H7 (cell line): Measurements from ENCODE around the gene NELFB. TPM values are rescaled to one million over a fixed set of nuclear protein-coding genes. Genes with fewer than 3 reads are reported as not detected.

Source experiments
- DNase-seq: peaks from one replicate; pipeline ENCODE4 v3.0.0; 2012
- H3K27me3 ChIP-seq: 2 replicates; pipeline ENCODE4 v1.6.0; 2011; ENCODE audit warnings: mild to moderate bottlenecking, low read length; ENCODE audit not compliant: control insufficient read depth, insufficient read depth
- H3K36me3 ChIP-seq: replicated peaks from 2 replicates; pipeline ENCODE4 v1.5.1; 2011; ENCODE audit warnings: low read length; ENCODE audit not compliant: control insufficient read depth, insufficient read depth
- H3K4me3 ChIP-seq: 2 replicates; pipeline ENCODE4 v1.5.1; 2011; ENCODE audit warnings: low read depth, mild to moderate bottlenecking, control low read depth, low read length, moderate library complexity; ENCODE audit not compliant: insufficient read depth
- total RNA-seq: library from RNA; depleted of rRNA; stranded (reverse); fragments of >200 nt; shearing (Covaris generic); gene quantifications from 2 replicates; pipeline ENCODE4 v1.2.3, GENCODE V29; 2014

NELFB gene
- total RNA-seq, 1 experiment from 2014 or later, result 121 TPM

DNA sequence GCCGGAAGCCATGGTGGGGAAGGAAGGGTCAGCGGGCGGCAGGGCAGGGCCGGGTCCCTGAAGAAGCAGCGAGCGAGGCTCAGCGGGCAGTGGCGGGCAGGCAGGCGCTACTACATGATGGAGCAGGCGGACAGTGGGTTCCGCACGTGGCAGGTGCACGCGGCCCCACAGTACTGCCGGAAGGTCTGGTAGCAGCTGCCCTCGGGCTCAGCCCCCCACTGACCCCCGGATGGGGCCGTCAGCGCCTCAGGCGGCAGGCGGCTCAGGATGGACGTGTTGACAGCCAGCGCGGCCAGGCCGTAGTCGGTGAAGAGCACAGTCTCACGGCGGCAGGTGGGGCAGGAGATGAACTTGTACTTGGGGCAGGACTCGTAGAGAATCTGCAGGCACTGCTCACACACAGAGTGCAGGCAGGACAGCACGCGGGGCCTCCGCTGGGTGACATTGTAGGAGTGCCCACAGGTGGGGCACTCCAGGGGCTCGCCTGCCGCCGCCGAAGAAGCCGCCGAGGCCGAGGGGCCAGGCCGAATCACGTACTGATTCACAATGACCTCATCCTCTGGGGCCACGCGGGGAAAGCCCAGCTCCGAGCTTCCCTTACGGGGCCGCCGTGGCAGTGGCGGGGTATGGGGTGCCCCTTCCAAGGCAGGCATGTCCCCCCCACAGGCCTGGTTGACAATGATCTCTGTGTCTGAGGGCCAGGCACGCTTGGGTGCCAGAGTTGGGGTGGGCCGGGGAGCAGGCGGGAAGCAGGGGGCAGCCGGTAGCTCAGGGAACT lies 34.6 kb upstream of the NELFB start:
- H3K36me3 ChIP-seq, result no peaks in the 10 kb centered on the region; the same call in 1 of the 2 replicates
- H3K27me3 ChIP-seq, result peaks cover 10% of the 10 kb centered on the region
- peak; percentile 74 for DNase-seq
- H3K4me3 ChIP-seq, result no peak overlapping the region

DNA sequence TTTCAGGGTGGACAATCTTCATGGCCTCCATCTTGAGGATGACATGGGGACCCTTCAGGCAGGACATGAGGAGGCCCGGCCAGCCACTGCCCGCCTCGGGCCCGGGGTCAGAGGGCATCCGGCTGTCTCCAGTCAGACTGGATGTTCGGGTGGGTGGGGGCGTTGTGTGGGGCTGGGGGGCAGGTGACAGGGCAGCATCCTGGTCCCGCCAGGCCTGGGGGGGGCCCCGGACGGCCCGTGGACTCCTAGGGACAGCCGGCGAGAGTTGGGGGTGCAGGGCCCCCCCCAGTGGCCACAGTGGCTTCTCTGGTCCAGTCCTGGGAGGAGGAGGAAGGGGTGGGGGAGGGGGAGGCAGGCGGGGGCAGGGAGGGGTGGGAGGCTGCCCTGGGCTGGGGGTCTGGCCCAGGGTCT lies 34.0 kb upstream of the NELFB start:
- H3K27me3 ChIP-seq, result peaks cover 10% of the 10 kb centered on the region
- no peak for DNase-seq
- peak overlapping the region; percentile 51 for H3K4me3 ChIP-seq
- no peaks in the 10 kb centered on the region; the same call in 1 of the 2 replicates for H3K36me3 ChIP-seq

DNA sequence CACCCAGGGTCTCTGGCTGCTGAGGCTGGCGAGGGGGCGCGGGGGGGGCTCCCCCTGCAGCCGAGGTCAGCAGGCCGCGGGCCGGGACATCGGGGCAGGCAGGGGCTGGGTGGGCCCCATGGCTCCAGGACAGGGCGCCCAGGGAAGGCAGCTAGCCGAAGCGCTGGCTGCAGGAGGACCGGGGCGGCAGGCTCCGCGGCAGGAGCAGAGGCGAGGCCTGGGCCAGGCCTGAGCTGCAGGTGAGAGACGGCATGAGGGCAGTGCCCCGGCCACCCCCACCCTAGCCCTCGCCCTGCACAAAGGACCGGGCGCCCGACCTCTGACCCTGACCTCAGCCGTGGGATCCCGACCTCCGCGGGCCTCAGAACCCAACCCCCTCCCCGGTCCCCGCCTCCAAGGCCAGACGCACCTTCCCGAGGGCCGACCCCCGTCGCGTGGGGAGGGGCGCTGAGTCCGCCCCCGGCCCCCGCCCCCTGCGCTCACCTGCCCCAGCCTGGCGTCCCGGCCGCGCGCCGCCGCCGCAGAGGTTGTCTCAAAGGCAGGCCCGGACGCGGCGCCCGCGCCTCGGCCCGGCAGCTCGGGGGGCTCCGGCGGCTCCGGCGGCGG lies 33.5 kb upstream of the NELFB start:
- Histone ChIP-seq H3K27me3 (peaks cover 10% of the 10 kb centered on the region), H3K4me3 (peak overlapping the region; percentile 51), H3K36me3 (no peaks in the 10 kb centered on the region)
- peak; percentile 94 for DNase-seq

DNA sequence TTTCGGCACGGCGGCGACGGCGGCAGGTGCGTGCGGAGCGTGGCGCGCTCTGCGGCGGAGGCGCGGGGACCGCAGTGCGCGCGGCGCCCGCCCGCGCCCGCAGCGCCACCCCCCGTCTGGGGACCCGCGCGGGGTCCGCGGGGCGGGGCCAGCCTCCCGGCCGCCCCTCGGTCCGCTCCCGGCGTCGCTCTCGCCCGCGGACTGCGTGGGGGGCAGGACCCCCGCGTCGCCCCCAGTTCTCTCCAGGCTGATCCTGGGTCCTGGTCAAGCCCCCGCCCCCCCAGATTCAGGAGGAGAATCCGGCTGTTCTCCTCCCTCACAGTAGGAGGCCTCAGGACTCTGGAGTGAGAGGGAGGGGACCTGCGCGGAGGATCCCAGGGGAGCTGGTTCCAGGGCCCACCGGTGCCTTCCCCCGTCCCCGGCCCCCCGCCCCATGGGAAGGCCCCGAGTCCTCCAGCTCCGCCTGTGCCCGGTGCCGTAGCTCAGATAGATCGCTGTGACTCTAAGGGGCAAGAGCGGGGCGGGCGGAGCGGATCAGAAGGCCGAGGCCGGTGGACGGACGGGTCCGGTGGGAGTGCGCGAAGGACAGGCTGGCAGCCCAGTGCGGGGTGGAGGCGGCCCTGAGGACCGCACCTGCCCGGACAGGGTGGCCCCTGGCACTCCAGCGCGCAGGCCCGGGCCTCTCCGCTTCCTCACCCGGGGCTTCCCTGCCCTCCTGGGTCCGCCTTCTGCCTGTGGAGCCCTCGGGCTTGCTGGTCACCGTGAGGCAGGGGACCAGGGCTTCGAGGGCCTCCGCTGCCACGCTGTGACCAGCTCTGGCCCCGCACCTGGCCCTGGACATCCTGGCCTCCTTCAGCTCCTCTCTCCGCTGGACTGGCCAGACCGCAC lies 32.7 kb upstream of the NELFB start, which contains the start of gene RNF208:
TSS of gene RNF208 (minus strand) at position 51 of the 888 bp plus-strand sequence. CDS start 1,028 bp downstream, outside the sequence.
- Histone ChIP-seq H3K27me3 (peaks cover 10% of the 10 kb centered on the region), H3K36me3 (no peaks in the 10 kb centered on the region), H3K4me3 (peak within 1 kb of the TSS; percentile 78)
- DNase-seq, result peak; percentile 87

DNA sequence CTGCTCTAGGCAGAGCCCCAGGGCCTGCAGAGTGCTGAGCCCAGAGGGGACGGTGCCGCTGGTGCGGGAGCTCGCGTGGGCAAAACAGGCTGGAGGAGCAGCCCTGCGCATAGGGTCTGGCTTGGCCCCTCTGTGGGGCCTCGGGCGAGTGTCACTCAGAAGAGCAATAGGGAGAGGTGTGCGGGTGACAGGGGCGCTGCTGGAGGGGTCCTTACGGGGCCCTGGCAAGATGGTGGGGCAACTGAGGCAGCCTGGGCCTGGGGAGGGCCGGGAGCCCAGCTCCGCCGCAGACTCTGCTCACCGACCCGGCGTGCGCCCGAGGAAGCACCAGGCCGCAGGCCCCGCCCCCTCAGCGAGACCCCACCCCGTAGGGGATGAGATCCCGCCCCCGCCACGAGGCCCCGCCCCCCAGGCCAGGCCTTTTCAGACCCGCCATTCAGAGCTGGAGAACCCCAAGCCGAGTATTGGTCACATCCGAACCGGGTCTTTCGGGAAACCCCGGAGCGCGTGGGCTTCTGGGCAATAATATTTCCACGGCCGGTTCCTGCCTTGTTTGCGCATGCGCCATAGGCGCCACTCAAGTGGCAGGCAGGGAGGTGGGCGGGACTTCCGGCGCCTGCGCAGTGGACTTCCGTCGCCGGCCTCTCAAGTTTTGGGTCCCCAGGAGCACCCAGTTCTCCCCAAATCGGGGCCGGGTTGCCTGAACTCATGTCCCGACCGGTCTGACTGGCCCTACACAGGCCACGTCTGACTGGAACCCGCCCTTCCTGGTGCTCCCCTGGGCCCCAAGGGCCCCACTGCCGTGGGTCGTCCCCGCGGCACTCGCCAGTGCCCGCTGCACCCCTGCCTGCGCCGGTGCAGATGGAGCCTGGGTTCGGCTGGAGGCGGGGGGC lies 31.8 kb upstream of the NELFB start:
- H3K36me3 ChIP-seq, result no peaks in the 10 kb centered on the region
- peak; percentile 100 for DNase-seq
- H3K4me3 ChIP-seq, result peak overlapping the region; percentile 78
- peaks cover 10% of the 10 kb centered on the region for H3K27me3 ChIP-seq

DNA sequence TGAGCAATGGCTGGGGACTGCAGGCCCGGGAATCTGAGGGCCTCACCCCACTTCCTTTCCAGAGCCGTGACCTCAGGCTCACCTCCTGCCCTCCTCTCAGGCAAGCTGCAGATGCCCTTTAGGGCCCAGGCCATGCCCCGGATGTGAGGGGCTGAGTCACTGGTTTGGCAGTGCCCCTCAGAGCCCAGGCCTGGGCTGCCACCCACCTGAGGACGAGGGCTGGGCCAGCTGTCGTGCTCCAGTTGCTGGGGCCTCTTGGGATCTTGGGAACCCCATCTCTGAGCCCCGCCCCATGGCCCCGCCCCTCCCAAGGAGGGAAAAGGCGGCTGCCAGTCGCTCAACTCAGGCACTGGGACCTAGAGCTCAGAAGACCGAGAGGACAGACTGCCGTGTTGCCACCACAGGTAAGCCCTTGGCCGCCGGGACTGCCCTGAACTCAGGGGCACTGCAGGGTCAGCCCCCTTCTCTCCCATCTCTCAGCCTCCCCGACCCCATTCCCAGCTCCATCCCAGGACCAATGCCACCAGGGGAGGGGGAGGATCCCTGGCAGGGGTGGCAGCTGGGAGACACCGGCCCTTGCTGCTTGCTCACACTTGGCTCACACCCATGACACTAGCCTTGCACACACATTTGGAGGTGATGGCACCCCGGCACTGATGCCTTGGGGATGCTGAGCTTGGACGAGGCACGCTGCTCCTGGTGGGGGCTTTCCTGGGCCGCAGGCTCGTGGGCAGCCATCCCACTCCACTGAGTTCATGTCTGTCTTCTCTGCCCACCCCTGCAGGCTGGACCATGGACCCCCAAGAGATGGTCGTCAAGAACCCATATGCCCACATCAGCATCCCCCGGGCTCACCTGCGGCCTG lies 30.1 kb upstream of the NELFB start, which contains the start of gene CYSRT1:
TSS of gene CYSRT1 (plus strand) at position 345 of the 865 bp plus-strand sequence. CDS start at position 793, 448 bp downstream.
- DNase-seq, result no peak
- H3K27me3 ChIP-seq, result peaks cover 10% of the 10 kb centered on the region
- H3K36me3 ChIP-seq, result no peaks in the 10 kb centered on the region
- H3K4me3 ChIP-seq, result peak within 1 kb of the TSS; percentile 78

DNA sequence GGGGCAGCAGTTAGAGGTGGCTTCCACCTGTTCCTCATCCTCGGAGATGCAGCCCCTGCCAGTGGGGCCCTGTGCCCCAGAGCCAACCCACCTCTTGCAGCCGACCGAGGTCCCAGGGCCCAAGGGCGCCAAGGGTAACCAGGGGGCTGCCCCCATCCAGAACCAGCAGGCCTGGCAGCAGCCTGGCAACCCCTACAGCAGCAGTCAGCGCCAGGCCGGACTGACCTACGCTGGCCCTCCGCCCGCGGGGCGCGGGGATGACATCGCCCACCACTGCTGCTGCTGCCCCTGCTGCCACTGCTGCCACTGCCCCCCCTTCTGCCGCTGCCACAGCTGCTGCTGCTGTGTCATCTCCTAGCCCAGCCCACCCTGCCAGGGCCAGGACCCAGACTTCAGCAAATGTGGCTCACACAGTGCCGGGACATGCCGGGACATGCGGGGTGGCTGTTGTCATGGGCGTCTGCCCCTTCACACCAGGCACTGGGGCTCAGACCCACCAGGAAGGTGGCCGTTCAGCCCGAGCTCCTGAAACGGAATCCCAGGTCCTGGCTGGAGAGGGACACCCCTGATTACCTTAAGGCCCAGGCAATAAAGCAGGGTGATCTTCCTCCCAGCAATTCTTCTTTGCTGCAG lies 29.3 kb upstream of the NELFB start:
- no peak for DNase-seq
- Histone ChIP-seq H3K27me3 (peaks cover 10% of the 10 kb centered on the region), H3K4me3 (no peak overlapping the region), H3K36me3 (no peaks in the 10 kb centered on the region)

DNA sequence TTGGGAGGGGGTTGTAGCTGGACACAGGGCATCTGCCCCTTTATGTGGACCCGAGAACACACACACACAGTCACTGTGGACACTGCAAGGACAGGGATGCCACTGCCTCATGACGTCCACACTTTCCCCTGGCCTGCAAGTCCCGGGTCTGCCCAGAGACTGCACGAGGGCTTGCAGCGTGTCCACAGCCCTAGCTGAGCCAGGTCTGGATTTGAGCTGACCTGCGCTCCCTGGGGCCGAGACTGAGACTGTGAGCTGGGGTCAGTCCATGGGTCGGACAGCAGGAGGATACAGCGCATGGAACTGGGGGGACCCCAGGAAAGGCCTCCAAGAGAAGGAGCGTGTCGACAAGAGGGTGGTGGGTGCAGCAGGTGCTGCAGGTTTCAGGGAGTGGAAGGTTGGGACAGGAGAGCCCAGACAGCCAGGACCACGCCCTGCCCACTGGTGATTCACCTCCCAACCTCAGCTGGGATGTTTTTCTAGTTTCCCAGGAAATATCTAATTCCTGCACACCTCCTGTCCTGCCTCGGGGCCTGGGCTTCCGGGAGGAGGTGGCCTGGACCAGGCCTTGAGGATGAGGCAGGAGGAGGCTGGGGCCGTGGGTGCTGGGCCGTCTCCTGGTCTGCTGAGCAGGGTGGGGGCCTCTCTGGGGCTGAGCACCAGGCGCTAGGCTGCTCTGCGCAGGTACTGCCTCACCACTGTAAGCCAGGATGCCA lies 28.6 kb upstream of the NELFB start:
- H3K4me3 ChIP-seq, result no peak overlapping the region
- H3K27me3 ChIP-seq, result peaks cover 10% of the 10 kb centered on the region
- DNase-seq, result no peak
- H3K36me3 ChIP-seq, result no peaks in the 10 kb centered on the region

DNA sequence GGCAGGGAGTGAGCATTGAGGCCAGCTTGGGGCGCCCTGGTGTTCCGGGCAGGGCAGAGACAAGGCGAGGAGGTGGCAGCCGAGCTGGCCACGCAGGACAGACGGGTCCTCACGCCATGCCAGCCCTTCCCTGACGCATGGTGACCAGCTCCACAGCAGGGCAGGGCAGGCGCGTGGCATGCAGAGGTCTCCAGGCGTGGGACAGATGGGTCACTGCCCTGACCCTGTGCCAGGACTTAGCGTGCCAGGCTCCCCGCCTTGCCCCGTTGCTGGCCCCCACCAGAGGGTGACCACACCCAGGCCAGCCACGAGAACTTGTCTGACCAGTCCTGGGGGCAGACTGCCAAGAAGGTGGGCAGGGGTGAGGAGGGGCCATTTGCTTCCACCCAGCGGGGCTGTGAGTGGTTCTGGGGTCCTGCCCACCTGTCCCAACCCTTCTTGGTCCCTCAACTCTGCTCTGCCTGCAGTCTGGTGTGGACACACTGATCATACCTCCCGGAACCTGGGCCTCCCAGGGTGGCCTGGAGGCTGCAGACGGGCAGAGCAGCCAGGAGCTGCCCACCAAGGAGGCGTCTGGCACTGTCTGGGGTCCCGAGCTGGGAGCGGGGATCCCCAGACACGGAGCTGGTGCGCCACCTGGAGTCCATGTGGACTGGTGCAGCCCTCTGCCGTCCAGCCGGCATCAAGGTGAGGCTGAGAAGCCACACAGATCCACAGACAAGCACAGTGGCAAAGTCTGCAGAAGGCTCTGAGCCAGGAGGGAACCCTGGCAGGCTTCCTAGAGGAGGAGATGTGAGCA lies 27.9 kb upstream of the NELFB start, which contains the start of gene RNF224:
TSS of gene RNF224 (plus strand) at position 449 of the 799 bp plus-strand sequence. CDS start 834 bp downstream, outside the sequence.
- Histone ChIP-seq H3K36me3 (no peaks in the 10 kb centered on the region), H3K4me3 (no peak within 1 kb of the TSS), H3K27me3 (peaks cover 7% of the 10 kb centered on the region)
- DNase-seq, result peak; percentile 97

DNA sequence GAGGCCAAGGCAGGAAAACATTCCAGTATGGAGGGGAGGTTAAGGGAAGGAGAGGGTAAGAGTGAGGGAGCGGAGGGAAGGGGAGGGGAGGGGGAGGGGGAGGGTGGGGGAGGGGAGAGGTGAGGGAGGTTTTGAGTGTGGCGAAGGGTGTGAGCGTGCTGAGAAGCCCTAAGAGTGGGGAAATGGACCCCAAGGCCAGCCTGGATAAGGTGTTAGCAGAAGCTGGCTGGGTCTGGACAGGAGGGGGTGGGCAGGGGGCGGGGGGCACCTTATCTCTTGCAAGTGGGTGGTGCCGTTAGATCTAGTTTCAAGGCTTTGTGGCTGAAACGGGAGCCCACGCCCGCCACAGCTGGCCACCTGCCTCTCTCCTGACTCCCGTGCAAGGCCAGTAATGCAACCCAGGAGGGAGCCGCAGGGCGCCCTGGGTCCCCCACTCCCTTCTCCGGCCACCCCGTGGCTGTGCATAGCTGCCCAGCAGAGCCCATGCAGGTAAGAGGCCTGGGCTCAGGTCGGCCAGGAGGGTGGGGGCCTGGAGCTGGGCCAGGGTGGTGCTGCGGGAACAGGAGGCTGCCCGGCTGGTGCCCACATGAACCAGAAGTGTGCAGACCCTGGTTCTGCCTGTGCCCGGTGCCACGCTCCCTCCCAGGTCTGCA lies 27.1 kb upstream of the NELFB start:
- Histone ChIP-seq H3K27me3 (no peaks in the 10 kb centered on the region; the same call in 1 of the 2 replicates), H3K36me3 (no peaks in the 10 kb centered on the region), H3K4me3 (no peak overlapping the region)
- DNase-seq, result no peak

DNA sequence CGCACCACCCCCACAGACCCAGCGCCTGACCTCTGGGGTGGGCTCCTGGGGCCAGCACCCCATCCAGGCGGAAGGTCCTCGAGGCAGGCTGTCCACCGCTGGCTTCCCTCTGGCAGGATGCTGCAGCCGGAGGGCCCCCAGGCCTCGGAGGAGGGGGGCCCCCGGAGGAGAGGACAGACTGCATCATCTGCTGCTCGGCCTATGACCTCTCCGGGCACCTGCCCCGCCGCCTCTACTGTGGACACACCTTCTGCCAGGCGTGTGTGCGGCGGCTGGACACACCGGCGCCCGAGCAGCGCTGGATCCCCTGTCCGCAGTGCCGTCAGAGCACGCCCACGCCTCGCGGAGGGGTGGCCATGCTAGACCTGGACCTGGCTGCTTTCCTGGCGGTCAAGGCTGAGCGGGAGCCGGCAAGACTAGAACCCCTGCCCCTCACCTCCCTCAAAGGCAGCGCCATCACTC lies 26.6 kb upstream of the NELFB start:
- no peaks in the 10 kb centered on the region for H3K36me3 ChIP-seq
- H3K4me3 ChIP-seq, result no peak overlapping the region
- no peaks in the 10 kb centered on the region for H3K27me3 ChIP-seq
- DNase-seq, result no peak
